ENCODE results near the gene MED12L. TPM values are rescaled to one million over a fixed set of nuclear protein-coding genes. Genes with fewer than 3 reads are reported as not detected.
"Not testable (repeated sequence)": the region's sequence is repeated elsewhere in the genome, so short reads cannot be mapped to it uniquely, and the experiment has no call there.

MED12L gene
- total RNA-seq, 1 donor from 2014 or later = not detected

GRCh38 chr3:151377768-151378385 lies 292.4 kb downstream of the MED12L start:
- no peak for DNase-seq (ENCODE audit: low read depth in 2 of 2)

GRCh38 chr3:151379083-151379734 lies 293.7 kb downstream of the MED12L start:
- DNase-seq (ENCODE audit: low read depth in 2 of 2) = peak; percentile 22 to 27

- no peak for DNase-seq (ENCODE audit: low read depth in 2 of 2)
These were observed 297.2 kb downstream of the MED12L start for GRCh38 chr3:151382671-151383070.

- DNase-seq (ENCODE audit: low read depth in 2 of 2) = no peak
These were observed 297.6 kb downstream of the MED12L start for GRCh38 chr3:151383111-151383510.

- DNase-seq (ENCODE audit: low read depth in 2 of 2) = no peak
These were observed 298.5 kb downstream of the MED12L start for GRCh38 chr3:151383956-151384355.

GRCh38 chr3:151384741-151385174 lies 299.3 kb downstream of the MED12L start, which contains the start of gene P2RY12:
Gene P2RY12, minus strand, starts transcription at chr3:151384753. Its CDS starts 45,908 bp downstream, at chr3:151338845.
- no peak for DNase-seq (ENCODE audit: low read depth in 2 of 2)

GRCh38 chr3:151386056-151386455 lies 300.6 kb downstream of the MED12L start:
- no peak for DNase-seq (ENCODE audit: low read depth in 2 of 2)

GRCh38 chr3:151387432-151387831 lies 302.0 kb downstream of the MED12L start:
- DNase-seq (ENCODE audit: low read depth in 2 of 2) = no peak

GRCh38 chr3:151387842-151388241 lies 302.4 kb downstream of the MED12L start:
- no peak for DNase-seq (ENCODE audit: low read depth in 2 of 2)

GRCh38 chr3:151391720-151392119 lies 306.3 kb downstream of the MED12L start:
- no peak for DNase-seq (ENCODE audit: low read depth in 2 of 2)

- not testable (repeated sequence) for DNase-seq (ENCODE audit: low read depth in 2 of 2)
These were observed 306.7 kb downstream of the MED12L start for GRCh38 chr3:151392191-151392590.

- DNase-seq (ENCODE audit: low read depth in 2 of 2) = no peak
These were observed 307.8 kb downstream of the MED12L start for GRCh38 chr3:151393146-151393830.

- DNase-seq (ENCODE audit: low read depth in 2 of 2) = no peak
These were observed 308.5 kb downstream of the MED12L start for GRCh38 chr3:151393941-151394340.

- DNase-seq (ENCODE audit: low read depth in 2 of 2) = no peak
These were observed 309.1 kb downstream of the MED12L start for GRCh38 chr3:151394611-151395010.

GRCh38 chr3:151395806-151396205 lies 310.3 kb downstream of the MED12L start:
- no peak for DNase-seq (ENCODE audit: low read depth in 2 of 2)

- no peak for DNase-seq (ENCODE audit: low read depth in 2 of 2)
These were observed 313.4 kb downstream of the MED12L start for GRCh38 chr3:151398895-151399294.

GRCh38 chr3:151400341-151400740 lies 314.9 kb downstream of the MED12L start:
- DNase-seq (ENCODE audit: low read depth in 2 of 2) = no peak

GRCh38 chr3:151402349-151402748 lies 316.9 kb downstream of the MED12L start:
- no peak for DNase-seq (ENCODE audit: low read depth in 2 of 2)

- DNase-seq (ENCODE audit: low read depth in 2 of 2) = no peak
These were observed 317.8 kb downstream of the MED12L start for GRCh38 chr3:151403246-151403645.

GRCh38 chr3:151404316-151404715 lies 318.9 kb downstream of the MED12L start:
- no peak for DNase-seq (ENCODE audit: low read depth in 2 of 2)

- DNase-seq (ENCODE audit: low read depth in 2 of 2) = no peak
These were observed 322.5 kb downstream of the MED12L start for GRCh38 chr3:151407928-151408327.

- DNase-seq (ENCODE audit: low read depth in 2 of 2) = no peak
These were observed 325.6 kb downstream of the MED12L start for GRCh38 chr3:151410891-151411559.

Data from lung microvascular endothelial cell (primary cell).